Nephron (organoid): Measurements from ENCODE around the gene RPL13.

Experiments used
- H3K27ac Mint-ChIP-seq, 3 experiments: 2 replicates each; pipeline ENCODE4 v1.8.0; 2020; ENCODE audit warnings: mixed read lengths in 3 of 3, mild to moderate bottlenecking in 2 of 3, moderate library complexity in 1 of 3
- H3K27me3 Mint-ChIP-seq: 2 replicates; pipeline ENCODE4 v1.8.0; 2021; ENCODE audit warnings: low read depth, mild to moderate bottlenecking, moderate library complexity, mixed read lengths
- H3K36me3 Mint-ChIP-seq: 2 replicates; pipeline ENCODE4 v1.8.0; 2020; ENCODE audit warnings: low read depth, mixed read lengths
- H3K4me1 Mint-ChIP-seq: 2 replicates; pipeline ENCODE4 v1.8.0; 2020; ENCODE audit warnings: mixed read lengths
- H3K4me3 Mint-ChIP-seq, 3 experiments: 2 replicates each; pipeline ENCODE4 v1.8.0; 2020; ENCODE audit warnings: mild to moderate bottlenecking in 3 of 3, mixed read lengths in 3 of 3, moderate library complexity in 2 of 3
- H3K9me3 Mint-ChIP-seq: 2 replicates; pipeline ENCODE4 v1.8.0; 2020; ENCODE audit warnings: mixed read lengths
- TF ChIP-seq, protein P1 (sequence below), 3 experiments: fragments of 200-600 bp; sonication (generic); IDR thresholded peaks; one replicate each; pipeline ENCODE4 v1.5.0; 2021; ENCODE audit warnings: antibody characterized with exemption in 3 of 3; ENCODE audit not compliant: unreplicated experiment in 3 of 3

Gene RPL13

DNA sequence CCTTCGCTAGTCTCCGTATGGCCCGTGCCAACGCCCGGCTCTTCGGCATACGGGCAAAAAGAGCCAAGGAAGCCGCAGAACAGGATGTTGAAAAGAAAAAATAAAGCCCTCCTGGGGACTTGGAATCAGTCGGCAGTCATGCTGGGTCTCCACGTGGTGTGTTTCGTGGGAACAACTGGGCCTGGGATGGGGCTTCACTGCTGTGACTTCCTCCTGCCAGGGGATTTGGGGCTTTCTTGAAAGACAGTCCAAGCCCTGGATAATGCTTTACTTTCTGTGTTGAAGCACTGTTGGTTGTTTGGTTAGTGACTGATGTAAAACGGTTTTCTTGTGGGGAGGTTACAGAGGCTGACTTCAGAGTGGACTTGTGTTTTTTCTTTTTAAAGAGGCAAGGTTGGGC, 2.5 kb downstream of the RPL13 start:
- peaks cover 37% of the 10 kb centered on the region for H3K4me1 Mint-ChIP-seq
- H3K27ac Mint-ChIP-seq = peak overlapping the region in 1 of 3 experiments; percentile 47
- peaks cover 4% of the 10 kb centered on the region for H3K27me3 Mint-ChIP-seq
- no peaks in the 10 kb centered on the region for H3K9me3 Mint-ChIP-seq
- TF ChIP-seq, protein P1, sequence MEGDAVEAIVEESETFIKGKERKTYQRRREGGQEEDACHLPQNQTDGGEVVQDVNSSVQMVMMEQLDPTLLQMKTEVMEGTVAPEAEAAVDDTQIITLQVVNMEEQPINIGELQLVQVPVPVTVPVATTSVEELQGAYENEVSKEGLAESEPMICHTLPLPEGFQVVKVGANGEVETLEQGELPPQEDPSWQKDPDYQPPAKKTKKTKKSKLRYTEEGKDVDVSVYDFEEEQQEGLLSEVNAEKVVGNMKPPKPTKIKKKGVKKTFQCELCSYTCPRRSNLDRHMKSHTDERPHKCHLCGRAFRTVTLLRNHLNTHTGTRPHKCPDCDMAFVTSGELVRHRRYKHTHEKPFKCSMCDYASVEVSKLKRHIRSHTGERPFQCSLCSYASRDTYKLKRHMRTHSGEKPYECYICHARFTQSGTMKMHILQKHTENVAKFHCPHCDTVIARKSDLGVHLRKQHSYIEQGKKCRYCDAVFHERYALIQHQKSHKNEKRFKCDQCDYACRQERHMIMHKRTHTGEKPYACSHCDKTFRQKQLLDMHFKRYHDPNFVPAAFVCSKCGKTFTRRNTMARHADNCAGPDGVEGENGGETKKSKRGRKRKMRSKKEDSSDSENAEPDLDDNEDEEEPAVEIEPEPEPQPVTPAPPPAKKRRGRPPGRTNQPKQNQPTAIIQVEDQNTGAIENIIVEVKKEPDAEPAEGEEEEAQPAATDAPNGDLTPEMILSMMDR (IDR thresholded peaks at IDR 0.05; ENCODE audit: unreplicated experiment in 3 of 3) = no peak
- H3K4me3 Mint-ChIP-seq = peak overlapping the region; percentile 89 to 97 (median 91)
- H3K36me3 Mint-ChIP-seq = peaks cover 32% of the 10 kb centered on the region

DNA sequence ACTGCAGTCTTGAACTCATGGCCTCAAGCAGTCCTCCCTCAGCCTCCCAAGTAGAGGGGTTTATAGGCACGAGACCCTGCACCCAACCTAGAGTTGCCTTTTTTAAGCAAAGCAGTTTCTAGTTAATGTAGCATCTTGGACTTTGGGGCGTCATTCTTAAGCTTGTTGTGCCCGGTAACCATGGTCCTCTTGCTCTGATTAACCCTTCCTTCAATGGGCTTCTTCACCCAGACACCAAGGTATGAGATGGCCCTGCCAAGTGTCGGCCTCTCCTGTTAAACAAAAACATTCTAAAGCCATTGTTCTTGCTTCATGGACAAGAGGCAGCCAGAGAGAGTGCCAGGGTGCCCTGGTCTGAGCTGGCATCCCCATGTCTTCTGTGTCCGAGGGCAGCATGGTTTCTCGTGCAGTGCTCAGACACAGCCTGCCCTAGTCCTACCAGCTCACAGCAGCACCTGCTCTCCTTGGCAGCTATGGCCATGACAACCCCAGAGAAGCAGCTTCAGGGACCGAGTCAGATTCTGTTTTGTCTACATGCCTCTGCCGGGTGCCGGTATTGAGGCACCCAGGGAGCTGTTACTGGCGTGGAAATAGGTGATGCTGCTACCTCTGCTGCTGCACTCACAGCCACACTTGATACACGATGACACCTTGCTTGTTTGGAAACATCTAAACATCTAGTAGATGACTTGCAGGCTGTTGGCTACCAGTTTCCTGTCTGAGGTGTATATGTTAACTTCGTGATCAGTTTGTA, 3.3 kb downstream of the RPL13 start:
- peaks cover 4% of the 10 kb centered on the region for H3K27me3 Mint-ChIP-seq
- H3K4me3 Mint-ChIP-seq = peak overlapping the region; percentile 41 to 65 (median 54)
- H3K27ac Mint-ChIP-seq = no peak overlapping the region
- H3K4me1 Mint-ChIP-seq = peaks cover 37% of the 10 kb centered on the region
- no peaks in the 10 kb centered on the region for H3K9me3 Mint-ChIP-seq
- TF ChIP-seq, protein P1 (IDR thresholded peaks at IDR 0.05; ENCODE audit: unreplicated experiment in 3 of 3) = no peak
- peaks cover 32% of the 10 kb centered on the region for H3K36me3 Mint-ChIP-seq

DNA sequence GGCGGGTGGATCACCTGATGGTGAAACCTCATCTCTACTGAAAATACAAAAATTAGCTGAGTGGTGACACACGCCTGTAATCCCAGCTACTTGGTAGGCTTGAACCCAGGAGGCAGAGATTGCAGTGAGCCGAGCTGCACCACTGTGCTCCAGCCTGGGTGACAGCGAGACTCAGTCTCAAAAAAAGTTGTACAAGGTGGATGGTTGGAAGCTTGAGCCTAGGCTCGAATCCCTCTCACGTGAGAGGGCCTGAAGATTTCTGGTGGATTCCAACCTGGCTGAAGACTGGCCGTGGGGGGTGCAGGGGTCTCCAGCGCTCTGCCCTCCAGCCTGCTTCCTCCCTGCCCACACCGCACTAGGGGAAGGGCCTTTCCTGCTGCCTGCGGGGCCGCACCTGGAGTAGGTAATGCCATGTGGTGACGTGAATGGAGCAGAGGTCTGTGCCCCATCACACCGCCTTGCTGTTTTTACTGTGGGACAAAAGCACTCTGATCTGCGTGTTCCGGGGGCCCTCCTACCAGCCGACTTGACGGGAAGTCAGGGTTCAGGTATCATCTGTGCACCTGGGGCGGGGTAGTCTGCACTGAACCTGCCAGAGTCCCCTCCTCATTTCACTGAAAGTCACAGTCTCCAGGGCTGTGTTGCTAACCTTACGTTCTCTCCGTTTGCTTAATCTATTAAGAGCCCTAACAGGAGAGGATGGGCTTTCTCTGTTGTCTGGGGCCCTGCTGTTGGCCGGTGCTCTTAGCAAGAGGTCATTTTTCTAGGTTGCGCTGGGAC, 4.2 kb downstream of the RPL13 start:
- Mint-ChIP-seq H3K27me3 (peaks cover 4% of the 10 kb centered on the region), H3K27ac (peak overlapping the region in 2 of 3 experiments; percentile 59 to 64), H3K4me3 (peak overlapping the region; percentile 55 to 82 (median 75)), H3K4me1 (peaks cover 37% of the 10 kb centered on the region), H3K9me3 (no peaks in the 10 kb centered on the region), H3K36me3 (peaks cover 32% of the 10 kb centered on the region)
- TF ChIP-seq, protein P1 (IDR thresholded peaks at IDR 0.05; ENCODE audit: unreplicated experiment in 3 of 3) = no peak

DNA sequence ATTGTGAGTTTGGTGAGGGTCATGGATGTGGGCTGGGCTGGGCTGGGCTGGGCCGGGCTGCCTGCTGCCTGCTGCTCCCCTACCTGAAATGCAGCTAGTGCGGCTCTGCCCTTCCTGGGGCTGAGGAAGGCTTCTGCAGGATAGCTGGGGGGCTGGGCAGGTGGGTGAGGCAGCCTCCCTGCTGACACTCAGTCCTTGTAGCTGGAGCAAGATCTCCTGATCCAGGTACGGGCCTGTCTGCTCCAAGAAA, 4.7 kb downstream of the RPL13 start:
- TF ChIP-seq, protein P1 (IDR thresholded peaks at IDR 0.05; ENCODE audit: unreplicated experiment in 3 of 3) = no peak
- Mint-ChIP-seq H3K4me3 (peak overlapping the region; percentile 55 to 82 (median 75)), H3K36me3 (peaks cover 32% of the 10 kb centered on the region), H3K9me3 (no peaks in the 10 kb centered on the region), H3K27me3 (peaks cover 4% of the 10 kb centered on the region), H3K4me1 (peaks cover 37% of the 10 kb centered on the region), H3K27ac (peak overlapping the region in 1 of 3 experiments; percentile 64)

DNA sequence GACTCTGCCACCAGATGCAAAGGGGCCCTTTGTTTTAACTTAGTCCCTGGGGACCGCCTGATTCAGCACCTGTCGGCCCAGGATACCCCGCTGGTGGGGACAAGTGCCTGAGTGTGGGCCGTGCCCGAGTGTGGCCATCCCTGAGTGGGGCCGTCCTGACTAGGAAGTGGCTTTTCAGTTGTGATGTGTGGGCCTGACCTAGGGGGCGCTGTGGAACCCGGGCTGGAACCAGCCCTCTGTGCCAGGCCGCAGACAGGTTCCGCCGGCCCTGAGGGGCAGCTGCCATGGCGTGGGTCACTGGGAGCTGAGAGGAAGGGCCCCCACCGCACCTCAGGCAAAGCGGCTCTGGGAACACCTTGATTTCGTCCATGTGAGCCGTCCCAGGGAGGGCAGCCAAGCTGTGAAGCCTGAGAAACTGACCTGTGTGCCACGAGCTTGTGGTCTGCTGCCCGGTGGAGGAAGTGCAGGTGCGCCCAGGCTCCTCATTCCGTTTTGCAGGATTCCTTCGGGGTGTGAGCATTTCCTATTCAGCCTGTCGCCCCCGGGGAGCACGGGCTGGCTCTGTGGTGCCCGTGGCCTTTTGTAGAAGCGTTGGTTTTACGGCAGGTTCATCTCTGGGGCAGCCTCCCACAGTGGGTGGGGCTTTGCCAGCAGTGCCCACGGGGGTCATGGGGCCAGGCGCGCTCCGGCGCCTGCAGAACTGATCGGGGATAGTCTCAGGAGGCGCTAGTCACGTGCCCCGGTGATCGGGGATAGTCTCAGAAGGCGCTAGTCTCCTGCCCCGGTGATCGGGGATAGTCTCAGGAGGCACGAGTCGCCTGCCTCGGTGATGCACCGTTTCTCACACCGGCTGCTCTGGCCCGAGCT, 5.3 kb downstream of the RPL13 start:
- Mint-ChIP-seq H3K4me3 (peak overlapping the region; percentile 35 to 53 (median 37)), H3K36me3 (peaks cover 32% of the 10 kb centered on the region), H3K27me3 (peaks cover 4% of the 10 kb centered on the region), H3K27ac (peak overlapping the region in 1 of 3 experiments; percentile 85), H3K4me1 (peaks cover 37% of the 10 kb centered on the region), H3K9me3 (no peaks in the 10 kb centered on the region)
- TF ChIP-seq, protein P1 (IDR thresholded peaks at IDR 0.05; ENCODE audit: unreplicated experiment in 3 of 3) = peak; percentile 42 to 64 (median 53)
